DMS153 treated with DMSO at 0.1 percent for 48 hours (cell line): ENCODE measurements around the gene CREB3L1.

Experiments used
- DNase-seq: peaks from one replicate; lab custom pipeline; 2025; ENCODE audit not compliant: unreplicated experiment; lab: John Stamatoyannopoulos, UW

CREB3L1 gene

GRCh38 chr11:46277622-46278386 is at the start of gene CREB3L1:
CREB3L1 (plus strand) TSS chr11:46277662; CDS start chr11:46278112, 450 bp downstream.
- no peak for DNase-seq

- DNase-seq = no peak
Measured at GRCh38 chr11:46229230-46229629, 48.2 kb upstream of the CREB3L1 start.

GRCh38 chr11:46234311-46234710 is 43.2 kb upstream of the CREB3L1 start:
- DNase-seq = no peak

DNA sequence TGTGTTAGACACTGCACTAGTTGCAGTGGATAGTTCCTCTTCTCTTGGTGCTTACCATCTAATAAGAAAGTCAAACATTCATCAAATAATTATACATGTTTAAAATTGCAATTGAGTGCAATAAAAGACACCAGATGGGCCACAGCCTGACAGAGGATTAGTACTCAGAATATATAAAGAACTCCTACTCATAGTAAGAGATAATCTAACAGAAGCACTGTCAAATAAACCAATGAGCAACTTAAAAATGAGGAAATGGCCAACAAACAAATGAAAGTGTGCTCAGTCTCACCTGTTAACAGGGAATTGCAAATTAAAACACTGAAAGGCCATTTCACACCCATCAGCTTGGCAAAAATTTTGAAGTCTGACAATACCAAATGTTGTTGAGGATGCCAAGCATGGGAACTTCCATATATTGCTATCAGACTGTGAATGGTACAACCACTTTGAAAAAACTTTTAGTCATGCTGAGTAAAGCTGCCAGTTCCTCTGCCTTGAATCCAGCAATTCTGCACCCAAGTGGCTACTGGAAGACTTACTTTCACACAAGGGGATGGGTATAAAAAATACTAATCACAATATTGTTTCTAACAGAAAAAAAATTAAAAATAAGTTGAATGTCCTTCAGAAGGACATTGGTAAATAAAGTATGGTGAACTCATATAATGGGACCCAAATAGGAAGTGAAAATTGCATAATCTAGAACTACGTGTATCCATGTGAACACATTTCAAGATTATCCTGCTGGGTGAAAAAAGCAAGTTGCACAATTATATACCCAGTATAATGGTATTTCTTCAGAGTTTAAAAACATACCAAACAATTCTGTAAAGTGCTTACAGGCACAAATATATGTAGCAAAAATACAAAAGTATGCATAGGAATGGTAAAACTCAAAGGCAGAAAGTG is 41.4 kb upstream of the CREB3L1 start:
- DNase-seq = no peak

- DNase-seq = no peak
Measured at GRCh38 chr11:46236918-46237247, 40.6 kb upstream of the CREB3L1 start.

DNA sequence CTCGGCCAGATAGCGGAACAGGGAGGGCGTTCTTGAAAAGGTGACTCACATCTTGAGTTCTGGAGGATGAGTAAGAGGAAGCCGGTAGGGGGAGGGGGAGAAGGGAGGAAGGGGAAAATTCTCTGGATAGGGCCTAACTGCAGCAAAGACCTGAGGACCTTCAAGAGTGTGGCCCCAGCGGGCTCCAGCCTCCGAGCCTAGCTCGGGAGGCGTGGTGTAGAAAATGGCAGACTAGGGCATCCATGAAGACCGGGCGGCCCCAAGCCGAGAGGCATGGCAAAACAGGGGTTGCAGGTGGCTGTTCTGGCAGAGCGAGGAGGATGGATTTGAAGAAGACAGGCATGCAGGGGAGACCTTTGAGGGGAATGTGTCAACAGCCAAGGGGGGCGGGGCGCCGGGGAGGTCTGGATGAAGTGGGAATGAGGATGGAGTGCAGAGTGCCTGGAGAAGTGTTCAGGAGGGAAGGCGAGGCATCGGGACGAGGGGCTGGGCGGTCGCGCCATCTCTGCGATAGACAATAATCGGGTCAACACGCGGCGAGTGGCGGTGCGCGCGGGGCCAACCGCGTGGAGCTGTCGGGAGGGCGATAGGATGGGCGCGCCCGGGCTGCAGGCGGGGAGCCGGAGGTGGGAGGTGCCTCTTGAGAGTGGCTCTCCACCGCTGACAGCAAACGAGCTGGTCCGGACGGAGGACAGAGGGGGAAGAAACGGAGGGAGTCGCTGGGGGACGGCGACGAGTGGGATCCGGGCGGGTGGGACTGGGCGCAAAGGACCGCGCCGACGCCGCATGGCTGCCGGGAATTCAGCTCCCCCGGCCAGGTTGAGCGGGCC is 40.0 kb upstream of the CREB3L1 start:
- DNase-seq = no peak

DNA sequence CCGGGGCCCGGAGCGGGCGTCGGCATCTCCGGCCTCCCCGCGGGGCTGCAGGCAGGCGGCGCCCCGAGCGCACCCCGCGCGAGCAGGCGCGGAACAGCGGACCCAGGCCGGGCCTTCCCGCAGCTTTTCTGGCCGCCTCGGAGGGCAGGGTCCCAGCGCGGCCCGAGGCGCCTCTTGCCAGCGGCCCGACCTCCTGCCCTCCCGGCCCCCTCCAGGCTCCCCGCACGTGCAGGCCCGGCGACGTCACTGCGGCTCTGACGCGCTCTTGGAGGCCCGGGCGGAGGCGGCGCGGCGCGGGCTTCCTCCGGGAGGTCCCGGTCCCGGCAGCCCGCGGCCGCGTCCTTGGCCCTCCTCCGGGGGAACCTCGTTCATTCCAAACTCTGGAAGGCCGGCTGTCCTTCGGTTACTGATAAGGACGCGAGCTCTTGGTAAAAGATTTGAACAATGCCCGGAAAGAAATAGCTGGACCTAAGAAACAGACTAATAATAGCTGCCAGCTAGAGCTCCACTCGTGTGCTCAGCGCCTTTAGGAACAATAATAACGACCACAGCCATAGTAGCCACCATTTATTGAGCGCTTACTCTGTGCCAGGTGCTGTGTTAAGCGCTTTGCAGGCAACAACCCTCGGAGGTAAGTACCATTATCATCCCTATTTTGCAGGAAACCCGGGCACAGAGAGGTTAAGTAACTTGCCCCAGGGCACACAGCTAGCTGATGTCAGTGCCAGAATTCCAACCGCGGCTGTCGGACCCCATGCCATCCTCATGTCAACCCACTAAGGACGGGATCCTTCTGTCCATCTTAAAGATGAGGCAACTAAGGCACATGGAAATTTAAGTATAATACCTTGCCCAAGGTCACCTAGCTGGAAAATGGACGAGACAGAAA is 39.1 kb upstream of the CREB3L1 start:
- DNase-seq = no peak

DNA sequence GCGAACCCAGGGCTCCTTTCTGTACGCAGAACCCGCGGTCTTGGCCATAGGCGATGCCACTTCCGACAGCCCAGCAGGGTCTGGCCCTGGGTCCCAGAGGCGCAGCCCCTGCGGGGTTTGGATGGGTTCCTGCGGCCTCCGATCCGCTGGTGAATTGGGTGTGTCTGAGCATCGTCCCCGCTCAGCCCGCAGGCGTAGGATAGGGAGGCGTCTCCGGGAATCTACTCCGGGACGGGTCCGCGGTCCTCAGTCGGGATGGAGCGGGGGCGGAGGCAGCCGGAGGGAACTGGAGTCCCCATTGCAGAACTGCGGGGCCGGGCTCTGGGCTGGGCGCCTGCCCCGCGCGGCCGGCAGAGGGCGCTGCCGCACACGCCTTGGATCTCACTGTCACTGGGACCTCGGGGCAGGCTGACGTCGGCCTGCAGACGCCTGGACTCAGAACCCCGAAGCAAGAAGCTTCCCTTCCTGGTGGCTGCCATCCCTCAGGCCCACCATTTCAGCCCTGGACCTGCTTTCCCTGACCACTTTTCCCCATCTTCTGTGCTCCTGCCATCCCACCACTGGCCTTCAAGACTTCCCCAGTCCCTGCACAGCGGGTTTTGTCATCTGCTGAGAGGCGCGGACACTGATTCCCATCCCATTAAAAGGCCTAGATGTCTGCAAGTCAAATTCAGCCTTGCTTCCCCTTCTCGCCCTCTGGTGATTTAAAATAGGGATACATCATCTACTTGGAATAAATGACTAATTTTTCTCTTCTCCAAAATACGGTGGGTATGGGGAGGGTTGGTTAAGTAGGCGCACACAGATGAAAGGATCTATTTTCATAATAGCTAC is 38.3 kb upstream of the CREB3L1 start:
- DNase-seq = peak; percentile 80

- DNase-seq = no peak
Measured at GRCh38 chr11:46239801-46240061, 37.7 kb upstream of the CREB3L1 start.

- DNase-seq = no peak
Measured at GRCh38 chr11:46240371-46240770, 37.1 kb upstream of the CREB3L1 start.

DNA sequence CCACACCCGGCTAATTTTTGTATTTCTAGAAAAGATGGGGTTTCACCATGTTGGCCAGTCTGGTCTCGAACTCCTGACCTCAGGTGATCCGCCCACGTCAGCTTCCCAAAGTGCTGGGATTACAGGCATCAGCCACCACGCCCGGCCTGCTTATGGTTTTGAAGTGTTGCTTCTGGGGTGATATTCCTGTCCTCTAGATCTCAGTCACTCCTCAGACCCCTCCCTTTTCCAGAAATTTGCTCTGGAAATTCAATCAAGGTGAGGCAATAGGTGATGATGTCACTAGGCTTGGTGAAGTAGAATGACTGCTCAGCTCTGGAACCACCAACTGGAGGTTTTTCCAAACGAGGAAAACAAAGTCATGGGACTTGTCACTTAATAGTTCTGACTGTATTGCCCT is 36.6 kb upstream of the CREB3L1 start:
- no peak for DNase-seq

GRCh38 chr11:46242041-46242951 is 35.2 kb upstream of the CREB3L1 start:
- no peak for DNase-seq

DNA sequence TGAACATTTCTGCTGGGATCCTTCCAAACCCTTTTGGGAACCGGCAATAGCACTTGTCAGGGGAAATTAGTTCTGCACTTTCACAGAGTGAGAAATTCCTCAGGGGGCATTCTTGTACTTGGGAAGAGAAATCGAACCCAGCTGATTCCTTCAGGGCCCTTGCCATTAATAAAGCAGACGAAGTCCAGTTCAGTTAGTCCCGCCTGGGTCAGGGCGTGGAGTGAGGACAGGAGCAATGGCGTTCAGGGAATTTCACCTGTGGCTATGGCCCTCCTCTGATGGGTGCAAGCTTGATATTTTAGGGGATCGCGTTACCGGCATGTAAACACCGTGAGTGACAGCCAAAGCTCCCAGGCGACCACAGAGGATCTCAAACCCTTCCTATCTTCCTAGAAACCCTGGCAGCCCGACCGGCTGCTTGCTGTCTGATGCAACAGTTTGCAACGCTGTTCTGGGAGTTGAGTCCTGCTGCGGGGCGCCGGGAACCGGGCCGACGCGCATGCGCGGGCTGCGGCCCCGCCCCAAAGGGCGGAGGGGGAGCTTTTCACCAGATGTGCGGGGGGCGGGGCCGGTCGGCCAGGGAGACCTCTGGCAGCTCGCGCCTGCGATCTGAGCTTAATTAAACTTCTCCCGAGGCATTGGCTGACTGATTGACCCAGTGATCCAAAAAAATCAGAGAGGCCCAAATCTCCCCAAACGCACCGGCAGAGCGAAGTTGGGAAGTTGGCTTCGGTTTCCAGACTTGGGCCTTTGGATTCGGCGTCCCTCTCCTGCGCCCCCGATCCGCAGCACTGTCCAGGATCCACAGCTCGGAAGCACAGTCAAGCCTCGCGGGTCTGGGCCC is 34.3 kb upstream of the CREB3L1 start:
- DNase-seq = peak; percentile 78

- no peak for DNase-seq
Measured at GRCh38 chr11:46243796-46244109, 33.7 kb upstream of the CREB3L1 start.

- no peak for DNase-seq
Measured at GRCh38 chr11:46246521-46246920, 30.9 kb upstream of the CREB3L1 start.

DNA sequence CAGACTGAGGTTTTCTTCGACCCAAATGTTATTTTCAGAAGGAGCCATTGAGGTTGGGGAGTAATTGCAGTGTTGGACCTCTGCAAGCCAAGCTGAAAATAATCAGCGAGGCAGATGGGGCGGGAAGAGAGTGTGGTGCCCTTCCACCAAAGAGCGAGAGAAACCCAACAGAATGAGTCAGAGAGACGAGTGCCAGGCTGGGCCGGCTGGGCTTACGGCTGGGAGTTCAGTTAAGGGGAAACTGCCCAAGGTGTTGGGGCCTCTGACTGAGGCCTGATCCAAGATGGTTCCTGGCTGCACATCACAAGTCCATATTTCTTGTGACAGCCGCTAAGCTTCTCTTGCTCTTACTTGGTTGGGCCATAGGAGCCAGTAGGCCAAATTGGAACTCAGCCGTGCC is 30.4 kb upstream of the CREB3L1 start:
- no peak for DNase-seq

- DNase-seq = peak; percentile 52
Measured at GRCh38 chr11:46247659-46248058, 29.8 kb upstream of the CREB3L1 start.
